SU-DHL-6 (cell line): ENCODE data around the gene DMRTB1.

Experiments
- H2AFZ ChIP-seq: fragments of 200-600 bp; sonication (generic); 2 replicates; pipeline ENCODE4 v1.6.1; 2014; ENCODE audit warnings: low read depth, mild to moderate bottlenecking, moderate library complexity, mixed read lengths, antibody characterized with exemption, low read length; ENCODE audit not compliant: severe bottlenecking
- H3F3A ChIP-seq: fragments of 200-600 bp; shearing (Covaris generic); 2 replicates; pipeline ENCODE4 v1.6.0; 2016; ENCODE audit warnings: antibody characterized with exemption, mild to moderate bottlenecking; ENCODE audit not compliant: insufficient read depth
- H3K27ac ChIP-seq: fragments of 200-600 bp; sonication (generic); 2 replicates; pipeline ENCODE4 v1.5.1; 2016; ENCODE audit warnings: low read depth, mild to moderate bottlenecking, low read length, moderate library complexity, mixed read lengths
- H3K27me3 ChIP-seq: fragments of 200-600 bp; sonication (generic), shearing (Covaris generic); 2 replicates; pipeline ENCODE4 v1.6.0; 2014; ENCODE audit warnings: mild to moderate bottlenecking, low read length
- H3K36me3 ChIP-seq: fragments of 200-600 bp; sonication (generic); 2 replicates; pipeline ENCODE4 v1.6.1; 2014; ENCODE audit warnings: mild to moderate bottlenecking, low read length, mixed read lengths
- H3K4me2 ChIP-seq: fragments of 300-600, 200-600 bp; shearing (Covaris generic), sonication (generic); 2 replicates; pipeline ENCODE4 v1.6.0; 2014; ENCODE audit warnings: low read length, low read depth, mild to moderate bottlenecking; ENCODE audit not compliant: poor library complexity, severe bottlenecking
- H3K4me3 ChIP-seq: fragments of 200-600 bp; sonication (generic); 2 replicates; pipeline ENCODE4 v1.5.1; 2014; ENCODE audit warnings: antibody characterized with exemption, low read length, mild to moderate bottlenecking, mixed read lengths; ENCODE audit not compliant: insufficient read depth, poor library complexity, severe bottlenecking
- H3K79me2 ChIP-seq: fragments of 200-600 bp; sonication (generic); 2 replicates; pipeline ENCODE4 v1.6.1; 2014; ENCODE audit warnings: mild to moderate bottlenecking, low read length, moderate library complexity; ENCODE audit not compliant: insufficient read depth
- H3K9ac ChIP-seq: fragments of 200-600 bp; sonication (generic); 2 replicates; pipeline ENCODE4 v1.7.0; 2014; ENCODE audit warnings: mild to moderate bottlenecking, low read length
- H3K9me2 ChIP-seq: fragments of 200-600 bp; sonication (generic); replicated peaks from 2 replicates; pipeline ENCODE4 v1.6.1; 2014; ENCODE audit warnings: low read length; ENCODE audit not compliant: insufficient read depth
- H3K9me3 ChIP-seq: fragments of 200-600 bp; sonication (generic); 2 replicates; pipeline ENCODE4 v1.6.1; 2014; ENCODE audit warnings: low read length, mixed read lengths; ENCODE audit not compliant: insufficient read depth
- H4K20me1 ChIP-seq: fragments of 200-600 bp; sonication (generic); 2 replicates; pipeline ENCODE4 v1.6.1; 2014; ENCODE audit warnings: low read depth, mild to moderate bottlenecking, antibody characterized with exemption, low read length, moderate library complexity, mixed read lengths
- CTCF ChIP-seq: fragments of 200-600 bp; sonication (generic); IDR thresholded peaks from one replicate; pipeline ENCODE4 v1.5.1; 2017; ENCODE audit warnings: antibody characterized with exemption, mild to moderate bottlenecking, low read length, moderate library complexity; ENCODE audit not compliant: insufficient read depth, poor library complexity, severe bottlenecking
- EZH2phosphoT487 ChIP-seq: fragments of 200-600 bp; sonication (generic), shearing (Covaris generic); conservative IDR thresholded peaks from 2 replicates; pipeline ENCODE4 v1.6.1; 2018; ENCODE audit warnings: mild to moderate bottlenecking, antibody characterized with exemption, low read length, moderate library complexity, mixed read lengths

DMRTB1 gene

GRCh38 chr1:53467391-53467790 is 8.2 kb downstream of the DMRTB1 start:
- Histone ChIP-seq H4K20me1 (no peaks in the 10 kb centered on the region), H3K36me3 (no peaks in the 10 kb centered on the region), H3K27ac (no peak overlapping the region), H3F3A (no peaks in the 10 kb centered on the region), H3K9me2 (no peaks in the 10 kb centered on the region), H2AFZ (no peak overlapping the region), H3K27me3 (no peaks in the 10 kb centered on the region), H3K9me3 (no peaks in the 10 kb centered on the region), H3K4me2 (no peak overlapping the region), H3K79me2 (no peaks in the 10 kb centered on the region), H3K9ac (no peak overlapping the region), H3K4me3 (no peak overlapping the region)
- TF ChIP-seq EZH2phosphoT487 (no peak), CTCF (no peak)

GRCh38 chr1:53468374-53468773 is 9.2 kb downstream of the DMRTB1 start:
- no peak for TF ChIP-seq CTCF
- no peak for TF ChIP-seq EZH2phosphoT487
- Histone ChIP-seq H3K36me3 (no peaks in the 10 kb centered on the region), H3K9me3 (no peaks in the 10 kb centered on the region), H3K27ac (no peak overlapping the region), H4K20me1 (no peaks in the 10 kb centered on the region), H2AFZ (no peak overlapping the region), H3K79me2 (no peaks in the 10 kb centered on the region), H3K9ac (no peak overlapping the region), H3F3A (no peaks in the 10 kb centered on the region), H3K9me2 (no peaks in the 10 kb centered on the region), H3K27me3 (no peaks in the 10 kb centered on the region), H3K4me3 (no peak overlapping the region), H3K4me2 (no peak overlapping the region)

DNA sequence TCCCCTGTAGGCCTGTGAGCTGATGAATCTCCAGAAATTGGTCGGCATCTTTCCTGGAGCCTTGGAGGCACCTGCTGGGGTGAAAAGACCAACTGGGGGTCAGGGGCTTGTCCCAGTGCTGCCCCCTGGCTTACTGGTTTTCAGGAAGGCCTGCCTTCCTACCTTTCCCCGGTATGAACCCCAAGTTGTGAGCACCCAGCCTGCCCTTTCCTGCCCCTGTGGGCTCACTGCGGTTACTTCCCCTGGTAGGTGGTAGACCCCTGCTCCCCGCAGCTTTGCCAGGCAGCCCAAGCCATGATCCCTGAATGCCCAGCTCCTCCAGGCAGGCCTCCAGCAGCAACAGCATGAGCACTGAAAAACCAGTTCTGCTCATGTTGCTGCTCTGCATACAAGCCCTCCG is 10.2 kb downstream of the DMRTB1 start:
- H3K4me3 ChIP-seq = no peak overlapping the region
- H4K20me1 ChIP-seq = no peaks in the 10 kb centered on the region
- H2AFZ ChIP-seq = no peak overlapping the region
- H3K79me2 ChIP-seq = no peaks in the 10 kb centered on the region
- H3K27me3 ChIP-seq = no peaks in the 10 kb centered on the region
- H3K4me2 ChIP-seq = no peak overlapping the region
- no peaks in the 10 kb centered on the region for H3K9me3 ChIP-seq
- no peaks in the 10 kb centered on the region for H3K36me3 ChIP-seq
- no peaks in the 10 kb centered on the region for H3F3A ChIP-seq
- H3K27ac ChIP-seq = no peak overlapping the region
- TF ChIP-seq EZH2phosphoT487 (no peak), CTCF (no peak)
- no peaks in the 10 kb centered on the region for H3K9me2 ChIP-seq
- no peak overlapping the region for H3K9ac ChIP-seq

- Histone ChIP-seq H3K79me2 (no peaks in the 10 kb centered on the region), H3F3A (no peaks in the 10 kb centered on the region), H3K9me3 (no peaks in the 10 kb centered on the region), H3K4me3 (no peak overlapping the region), H3K36me3 (no peaks in the 10 kb centered on the region), H3K27me3 (no peaks in the 10 kb centered on the region), H3K9ac (no peak overlapping the region), H3K4me2 (no peak overlapping the region), H3K27ac (no peak overlapping the region), H4K20me1 (no peaks in the 10 kb centered on the region), H2AFZ (no peak overlapping the region), H3K9me2 (no peaks in the 10 kb centered on the region)
- no peak for TF ChIP-seq EZH2phosphoT487
- TF ChIP-seq CTCF = no peak
These were observed 11.0 kb downstream of the DMRTB1 start for GRCh38 chr1:53470155-53470554.
